Measurements from ENCODE around the gene ACP6. TPM values are rescaled to one million over a fixed set of nuclear protein-coding genes. Genes with fewer than 3 reads are reported as not detected.

Gene ACP6
- total RNA-seq, 1 donor from 2014 or later = 14.2 TPM

GRCh38 chr1:147597010-147597409 lies 73.3 kb downstream of the ACP6 start:
- Histone ChIP-seq H3K9me3 (no peaks in the 10 kb centered on the region), H3K27me3 (no peaks in the 10 kb centered on the region), H3K27ac (no peak overlapping the region), H3K4me1 (peaks cover 22% of the 10 kb centered on the region), H3K4me3 (no peak overlapping the region), H3K36me3 (no peaks in the 10 kb centered on the region)
- DNase-seq (ENCODE audit: extremely low spot score in 2 of 2) = no peak
- intact Hi-C loops (cut with DNase I) = no loop called here
- TF ChIP-seq CTCF (IDR thresholded peaks at IDR 0.05) (no peak), POLR2AphosphoS5 (IDR thresholded peaks at IDR 0.05; ENCODE audit: insufficient read depth in 1 of 2, low read depth in 1 of 2) (no peak), POLR2A (IDR thresholded peaks at IDR 0.05) (no peak)

Small RNA genes lying within 50 kb of the gene (small RNA-seq; reads per million reads assigned to genes)
- gene RN7SL261P = not detected

Other genes starting within 250 kb of the ACP6 start
- 16.5 TPM for gene BCL9, start 129.0 kb downstream of the ACP6 start, total RNA-seq
- gene GJA5, start 90.1 kb upstream of the ACP6 start, total RNA-seq = 11.5 TPM
- not detected for gene GJA8, start 232.3 kb upstream of the ACP6 start, total RNA-seq

All from vagina (tissue), 2 donors.